Measurements from ENCODE around the gene MGAT5. TPM values are rescaled to one million over a fixed set of nuclear protein-coding genes. Genes with fewer than 3 reads are reported as not detected.

Gene MGAT5
- total and polyA plus RNA-seq, 4 donors = 6.1 to 49.7 (median 22.1) TPM

DNA sequence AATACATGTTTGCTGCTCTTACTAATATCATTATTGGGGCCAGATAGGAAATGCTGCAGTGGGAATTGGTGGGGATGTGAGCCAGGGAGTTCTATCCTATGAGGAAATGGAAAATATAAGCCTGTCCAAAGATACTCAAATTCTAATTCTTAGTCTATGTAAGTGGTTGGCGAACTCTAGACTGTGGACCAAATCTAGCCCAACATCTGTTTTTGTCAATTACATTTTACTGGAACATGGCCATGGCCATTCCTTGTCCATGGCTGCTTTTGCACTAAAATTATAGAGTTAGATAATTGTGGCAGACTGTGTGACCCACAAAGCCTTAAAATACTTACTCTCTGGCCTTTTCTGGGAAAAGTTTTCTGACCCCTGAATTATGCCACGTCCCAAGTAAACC, 113.3 kb downstream of the MGAT5 start:
- Histone ChIP-seq H3K36me3 (ENCODE audit: control insufficient read depth in 1 of 2, insufficient read depth in 2 of 2, low read length in 1 of 2) (peaks cover 0 to 4% of the 10 kb centered on the region in 2 donors), H3K27ac (ENCODE audit: low read depth in 1 of 2, low read length in 2 of 2) (peak overlapping the region; percentile 0 to 76), H3K27me3 (ENCODE audit: control insufficient read depth in 1 of 2, insufficient read depth in 2 of 2, low read length in 1 of 2) (no peaks in the 10 kb centered on the region), H3K4me3 (ENCODE audit: low read length in 2 of 2) (no peak overlapping the region), H3K4me1 (ENCODE audit: control insufficient read depth in 1 of 2, insufficient read depth in 2 of 2, low read length in 2 of 2) (peaks cover 3 to 5% of the 10 kb centered on the region in 2 donors), H3K9me3 (ENCODE audit: control insufficient read depth, low read length) (no peaks in the 10 kb centered on the region)
- peak; percentile 31 for ATAC-seq (ENCODE audit: low FRiP score)
- no peak for DNase-seq
- intact Hi-C loops (cut with DNase I) = no loop called here
- 0 to 10% methylated on average over 2 of the region's 2 CpGs for WGBS, 2 donors

DNA sequence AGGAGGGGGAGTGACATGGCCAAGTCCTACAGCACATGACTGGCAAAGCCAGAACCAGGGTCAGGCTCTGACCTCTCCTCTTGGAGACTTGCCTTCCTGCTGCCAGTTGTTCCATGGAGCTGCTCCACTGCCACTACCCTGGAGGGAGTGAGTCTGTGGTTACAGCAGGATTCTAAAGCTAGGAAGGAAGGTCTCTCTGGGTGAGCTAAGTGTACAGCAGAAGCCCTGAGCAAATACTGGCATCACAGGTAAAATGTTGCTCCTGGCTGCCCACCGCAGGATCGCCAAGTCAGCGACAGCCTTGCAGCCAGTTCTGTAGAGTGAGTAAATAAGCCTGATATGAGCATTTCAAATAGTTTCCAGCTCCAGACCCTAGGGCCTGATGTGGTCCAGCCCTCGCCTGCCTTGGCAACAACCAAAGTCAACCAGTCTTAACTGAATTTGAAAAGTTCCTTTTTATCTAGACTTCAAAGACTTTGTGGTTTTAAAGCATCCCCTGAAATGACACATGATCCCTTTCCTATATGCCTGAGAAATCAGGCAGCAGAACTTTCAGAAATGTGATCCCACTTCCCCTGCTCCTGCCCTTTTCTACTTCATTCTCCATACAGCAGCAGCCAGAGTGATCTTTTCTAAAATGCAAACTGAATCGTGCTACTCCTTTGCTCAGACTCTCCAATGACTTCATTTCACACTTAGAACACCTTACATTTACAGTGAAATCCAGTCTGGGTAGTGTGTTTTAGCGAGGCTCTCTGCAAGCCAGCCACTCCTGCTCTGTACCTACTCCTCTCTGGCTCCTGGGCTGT, 114.3 kb downstream of the MGAT5 start:
- WGBS, 2 donors = 22 to 26% methylated on average over 6 of the region's 6 CpGs
- H3K36me3 ChIP-seq (ENCODE audit: control insufficient read depth in 1 of 2, insufficient read depth in 2 of 2, low read length in 1 of 2) = peaks cover 0 to 1% of the 10 kb centered on the region in 2 donors
- peaks cover 3 to 5% of the 10 kb centered on the region in 2 donors for H3K4me1 ChIP-seq (ENCODE audit: control insufficient read depth in 1 of 2, insufficient read depth in 2 of 2, low read length in 2 of 2)
- DNase-seq (peak in 1 of 2 donors; percentile 66), ATAC-seq (ENCODE audit: low FRiP score) (no peak)
- no peaks in the 10 kb centered on the region for H3K9me3 ChIP-seq (ENCODE audit: control insufficient read depth, low read length)
- H3K27me3 ChIP-seq (ENCODE audit: control insufficient read depth in 1 of 2, insufficient read depth in 2 of 2, low read length in 1 of 2) = no peaks in the 10 kb centered on the region
- no peak overlapping the region for H3K4me3 ChIP-seq (ENCODE audit: low read length in 2 of 2)
- intact Hi-C loops (cut with DNase I) = no loop called here
- peak overlapping the region; percentile 0 to 76 for H3K27ac ChIP-seq (ENCODE audit: low read depth in 1 of 2, low read length in 2 of 2)

DNA sequence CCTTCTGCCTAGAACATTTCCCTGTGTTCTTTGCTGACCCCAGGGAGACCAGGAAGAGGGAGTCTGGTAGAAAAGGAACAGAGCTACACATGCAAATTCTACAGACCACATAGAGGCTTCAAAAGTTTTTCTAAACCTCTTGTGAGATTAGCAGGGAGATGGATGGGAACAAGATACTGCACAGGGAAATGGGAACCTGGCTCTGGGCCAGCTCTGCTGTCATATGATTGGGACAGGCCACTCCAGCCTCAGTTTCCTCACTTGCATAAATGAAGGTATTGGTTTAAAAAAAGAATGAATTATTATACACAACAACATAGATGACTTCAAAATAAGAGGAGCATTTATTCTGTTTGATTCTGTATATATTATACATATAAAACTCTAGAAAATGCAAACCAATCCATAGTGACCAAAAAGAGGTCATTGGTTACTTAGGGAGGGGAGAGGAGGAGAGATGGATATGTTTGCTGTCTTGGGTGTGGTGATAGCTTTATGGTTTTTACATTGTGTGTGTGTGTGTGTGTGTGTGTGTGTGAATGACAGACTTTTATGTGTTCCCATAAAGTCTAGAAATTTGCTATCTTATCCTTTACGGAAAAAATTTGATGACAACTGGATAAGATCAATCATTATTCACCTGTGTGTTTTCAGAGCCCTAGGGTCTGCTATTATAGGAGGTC, 115.5 kb downstream of the MGAT5 start:
- intact Hi-C loops (cut with DNase I) = no loop called here
- WGBS, 2 donors = 32 to 98% methylated on average over 1 of the region's 1 CpG

DNA sequence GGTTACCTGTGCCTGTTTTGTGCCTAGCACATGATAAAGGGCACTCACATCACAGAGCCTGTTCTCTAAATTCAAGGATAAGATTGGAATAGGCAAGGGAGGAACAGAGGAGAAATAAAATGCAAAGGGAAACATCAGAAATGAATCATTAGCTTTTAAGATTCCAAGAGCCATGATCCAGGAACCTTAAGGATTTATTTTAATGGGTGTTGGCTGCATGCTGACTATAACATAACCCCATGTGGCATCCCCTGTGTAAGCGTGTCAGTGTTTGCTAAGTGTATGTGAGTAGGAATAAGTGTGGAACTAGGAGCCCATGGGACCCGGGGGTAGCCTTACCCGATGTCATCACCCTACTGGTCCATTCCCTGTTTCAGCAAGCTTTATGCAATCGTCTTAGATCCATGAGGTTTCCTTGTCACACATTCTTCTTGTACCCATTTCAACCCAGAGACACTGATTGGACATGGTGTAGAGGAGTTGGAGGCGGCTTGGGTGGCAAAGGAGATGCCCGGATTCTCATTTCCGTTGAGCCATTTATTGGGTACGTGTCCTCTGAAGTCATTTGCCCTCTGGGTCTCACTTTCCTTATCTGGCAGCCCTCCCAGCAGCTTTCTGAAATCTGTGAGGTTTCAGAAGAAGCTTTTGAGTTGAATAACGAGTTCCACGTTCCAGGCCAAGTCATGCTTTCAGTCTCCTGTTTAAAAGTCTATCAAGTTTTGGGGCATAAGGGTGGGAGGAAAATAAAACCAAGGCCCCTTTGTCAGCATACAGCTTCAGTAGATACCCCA, 117.0 kb downstream of the MGAT5 start:
- no peaks in the 10 kb centered on the region for H3K9me3 ChIP-seq (ENCODE audit: control insufficient read depth, low read length)
- intact Hi-C loops (cut with DNase I) = no loop called here
- no peaks in the 10 kb centered on the region for H3K27me3 ChIP-seq (ENCODE audit: control insufficient read depth in 1 of 2, insufficient read depth in 2 of 2, low read length in 1 of 2)
- H3K4me1 ChIP-seq (ENCODE audit: control insufficient read depth in 1 of 2, insufficient read depth in 2 of 2, low read length in 2 of 2) = peaks cover 3 to 5% of the 10 kb centered on the region in 2 donors
- peaks cover 0 to 1% of the 10 kb centered on the region in 2 donors for H3K36me3 ChIP-seq (ENCODE audit: control insufficient read depth in 1 of 2, insufficient read depth in 2 of 2, low read length in 1 of 2)
- no peak overlapping the region for H3K27ac ChIP-seq (ENCODE audit: low read depth in 1 of 2, low read length in 2 of 2)
- DNase-seq (no peak), ATAC-seq (ENCODE audit: low FRiP score) (no peak)
- H3K4me3 ChIP-seq (ENCODE audit: low read length in 2 of 2) = no peak overlapping the region
- WGBS, 2 donors = 82% methylated on average over 10 of the region's 10 CpGs

More for the DNA sequence above, 115.5 kb downstream of the MGAT5 start:
- H3K27me3 ChIP-seq (ENCODE audit: control insufficient read depth in 1 of 2, insufficient read depth in 2 of 2, low read length in 1 of 2) = no peaks in the 10 kb centered on the region
- no peak for DNase-seq
- H3K4me1 ChIP-seq (ENCODE audit: control insufficient read depth in 1 of 2, insufficient read depth in 2 of 2, low read length in 2 of 2) = peaks cover 3 to 5% of the 10 kb centered on the region in 2 donors
- H3K9me3 ChIP-seq (ENCODE audit: control insufficient read depth, low read length) = no peaks in the 10 kb centered on the region
- no peak overlapping the region for H3K27ac ChIP-seq (ENCODE audit: low read depth in 1 of 2, low read length in 2 of 2)
- ATAC-seq (ENCODE audit: low FRiP score) = no peak
- peaks cover 0 to 1% of the 10 kb centered on the region in 2 donors for H3K36me3 ChIP-seq (ENCODE audit: control insufficient read depth in 1 of 2, insufficient read depth in 2 of 2, low read length in 1 of 2)
- H3K4me3 ChIP-seq (ENCODE audit: low read length in 2 of 2) = no peak overlapping the region

DNA sequence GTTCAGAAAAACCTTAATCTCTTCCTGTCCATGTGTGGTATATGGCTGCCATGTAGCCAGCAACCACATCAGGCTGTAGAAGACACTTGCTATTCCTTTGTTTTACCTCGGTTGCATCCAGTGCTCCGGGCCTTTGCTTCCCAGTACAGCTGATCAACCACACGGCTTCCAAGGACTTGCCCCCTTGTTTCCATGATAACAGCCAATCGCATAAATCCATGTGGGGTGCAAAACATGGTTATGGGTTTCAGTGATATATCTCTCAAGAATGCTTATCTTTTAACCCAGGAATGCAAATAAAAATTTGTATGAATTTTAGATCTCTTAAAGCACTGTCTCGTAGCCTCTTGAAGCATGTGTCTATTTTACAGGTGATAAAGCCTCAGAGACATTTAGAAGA, 118.3 kb downstream of the MGAT5 start:
- DNase-seq = no peak
- no peak for ATAC-seq (ENCODE audit: low FRiP score)
- H3K27ac ChIP-seq (ENCODE audit: low read depth in 1 of 2, low read length in 2 of 2) = no peak overlapping the region
- H3K27me3 ChIP-seq (ENCODE audit: control insufficient read depth in 1 of 2, insufficient read depth in 2 of 2, low read length in 1 of 2) = no peaks in the 10 kb centered on the region
- no peaks in the 10 kb centered on the region for H3K36me3 ChIP-seq (ENCODE audit: control insufficient read depth in 1 of 2, insufficient read depth in 2 of 2, low read length in 1 of 2)
- intact Hi-C loops (cut with DNase I) = no loop called here
- no peak overlapping the region for H3K4me3 ChIP-seq (ENCODE audit: low read length in 2 of 2)
- WGBS, 2 donors = 92 to 93% methylated on average over 5 of the region's 5 CpGs
- no peaks in the 10 kb centered on the region for H3K9me3 ChIP-seq (ENCODE audit: control insufficient read depth, low read length)
- peaks cover 3 to 5% of the 10 kb centered on the region in 2 donors for H3K4me1 ChIP-seq (ENCODE audit: control insufficient read depth in 1 of 2, insufficient read depth in 2 of 2, low read length in 2 of 2)

DNA sequence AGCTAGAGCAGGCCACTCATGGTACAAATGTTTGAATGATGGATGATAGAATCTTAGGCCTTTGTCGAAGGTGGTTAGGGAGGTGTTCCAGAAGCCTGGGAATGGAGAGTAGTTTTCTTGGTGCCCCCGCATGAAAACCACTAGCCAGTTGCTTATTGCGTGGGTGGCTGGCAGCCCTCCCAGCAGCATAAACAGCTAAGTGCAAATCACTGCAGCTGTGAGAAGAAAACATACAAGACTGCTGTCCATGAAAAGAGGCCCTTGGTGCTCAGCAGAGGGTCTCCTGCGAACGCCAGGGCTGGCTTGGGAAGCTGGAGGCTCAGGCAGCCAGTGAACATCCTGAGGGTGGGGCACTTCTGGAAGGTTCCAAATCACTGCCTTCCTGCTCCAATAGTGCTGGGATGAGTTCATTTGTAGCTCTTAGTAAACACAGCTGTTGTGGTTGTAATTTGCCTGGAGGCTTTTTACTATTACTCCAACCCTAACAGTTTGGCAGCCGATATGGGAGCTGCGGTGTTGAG, 118.8 kb downstream of the MGAT5 start:
- DNase-seq = peak in 1 of 2 donors; percentile 81

DNA sequence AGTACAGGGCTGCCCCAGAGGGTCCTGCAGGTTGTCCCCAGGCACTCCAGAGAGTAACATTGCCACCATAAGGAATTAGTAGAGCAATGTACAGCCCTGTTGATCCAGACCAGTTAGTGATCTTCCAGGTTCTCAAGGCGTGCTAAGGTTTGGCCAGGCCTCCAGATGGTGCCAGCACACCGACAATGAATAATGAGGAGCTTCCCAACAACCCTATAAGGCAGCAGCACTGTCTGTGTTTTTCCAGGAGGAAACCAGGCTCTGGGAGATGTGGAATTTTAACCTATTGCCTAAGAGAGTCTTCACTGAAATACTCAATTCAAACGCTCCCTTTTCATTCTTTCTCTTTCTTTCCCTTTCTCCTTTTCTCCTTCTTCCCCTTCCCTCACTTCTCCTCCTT, 122.1 kb downstream of the MGAT5 start:
- DNase-seq (no peak), ATAC-seq (ENCODE audit: low FRiP score) (peak; percentile 69)
- WGBS, 2 donors = 11 to 16% methylated on average over 3 of the region's 3 CpGs
- Histone ChIP-seq H3K27me3 (ENCODE audit: control insufficient read depth in 1 of 2, insufficient read depth in 2 of 2, low read length in 1 of 2) (no peaks in the 10 kb centered on the region), H3K36me3 (ENCODE audit: control insufficient read depth in 1 of 2, insufficient read depth in 2 of 2, low read length in 1 of 2) (no peaks in the 10 kb centered on the region), H3K4me1 (ENCODE audit: control insufficient read depth in 1 of 2, insufficient read depth in 2 of 2, low read length in 2 of 2) (no peaks in the 10 kb centered on the region), H3K27ac (ENCODE audit: low read depth in 1 of 2, low read length in 2 of 2) (no peak overlapping the region), H3K9me3 (ENCODE audit: control insufficient read depth, low read length) (no peaks in the 10 kb centered on the region), H3K4me3 (ENCODE audit: low read length in 2 of 2) (no peak overlapping the region)
- intact Hi-C loops (cut with DNase I) = loop anchor here (5.0 kb wide), 1 partner anchor 36 kb away; no protein-coding TSS in a partner anchor

More for the DNA sequence above, 118.8 kb downstream of the MGAT5 start:
- Histone ChIP-seq H3K36me3 (ENCODE audit: control insufficient read depth in 1 of 2, insufficient read depth in 2 of 2, low read length in 1 of 2) (no peaks in the 10 kb centered on the region), H3K4me3 (ENCODE audit: low read length in 2 of 2) (no peak overlapping the region), H3K4me1 (ENCODE audit: control insufficient read depth in 1 of 2, insufficient read depth in 2 of 2, low read length in 2 of 2) (peaks cover 0 to 4% of the 10 kb centered on the region in 2 donors), H3K9me3 (ENCODE audit: control insufficient read depth, low read length) (no peaks in the 10 kb centered on the region), H3K27ac (ENCODE audit: low read depth in 1 of 2, low read length in 2 of 2) (no peak overlapping the region), H3K27me3 (ENCODE audit: control insufficient read depth in 1 of 2, insufficient read depth in 2 of 2, low read length in 1 of 2) (no peaks in the 10 kb centered on the region)
- intact Hi-C loops (cut with DNase I) = no loop called here
- WGBS, 2 donors = 27 to 30% methylated on average over 7 of the region's 7 CpGs
- ATAC-seq (ENCODE audit: low FRiP score) = no peak

DNA sequence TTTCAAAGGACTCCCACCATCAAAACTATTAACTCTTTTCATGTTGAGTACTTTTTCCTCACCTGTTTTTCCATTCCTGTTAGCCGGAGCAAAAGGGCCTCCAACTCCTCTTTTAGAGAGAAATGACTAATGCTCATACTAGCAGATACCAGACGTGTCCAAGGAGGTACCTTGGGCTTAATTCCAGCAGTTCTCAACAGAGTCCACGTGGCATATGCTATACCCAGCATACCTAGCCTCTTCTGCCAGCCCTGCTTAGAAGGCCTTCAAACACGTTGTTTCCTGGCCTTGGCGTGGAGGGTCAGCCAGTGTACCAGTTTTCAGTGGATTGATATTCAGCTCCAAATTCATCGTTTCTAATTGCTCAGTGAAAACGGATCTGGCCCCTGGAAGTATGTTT, 123.9 kb downstream of the MGAT5 start:
- H3K36me3 ChIP-seq (ENCODE audit: control insufficient read depth in 1 of 2, insufficient read depth in 2 of 2, low read length in 1 of 2) = no peaks in the 10 kb centered on the region
- H3K4me3 ChIP-seq (ENCODE audit: low read length in 2 of 2) = no peak overlapping the region
- ATAC-seq (ENCODE audit: low FRiP score) (no peak), DNase-seq (no peak)
- no peaks in the 10 kb centered on the region for H3K4me1 ChIP-seq (ENCODE audit: control insufficient read depth in 1 of 2, insufficient read depth in 2 of 2, low read length in 2 of 2)
- H3K27ac ChIP-seq (ENCODE audit: low read depth in 1 of 2, low read length in 2 of 2) = no peak overlapping the region
- intact Hi-C loops (cut with DNase I) = loop anchor here (5.0 kb wide), 1 partner anchor 35 kb away; no protein-coding TSS in a partner anchor
- no peaks in the 10 kb centered on the region for H3K27me3 ChIP-seq (ENCODE audit: control insufficient read depth in 1 of 2, insufficient read depth in 2 of 2, low read length in 1 of 2)
- WGBS, 2 donors = 82 to 83% methylated on average over 7 of the region's 7 CpGs
- no peaks in the 10 kb centered on the region for H3K9me3 ChIP-seq (ENCODE audit: control insufficient read depth, low read length)
